GM18499 (cell line): ENCODE measurements around the gene MBOAT2.
A peak's percentile ranks its signal among the peaks of the same experiment; 100 is the strongest.

Experiments used
- ATAC-seq: cut with Tn5 transposase; IDR thresholded peaks from one replicate; pipeline ENCODE4 v1.9.1; 2021; ENCODE audit warnings: moderate number of reproducible peaks; ENCODE audit not compliant: insufficient read depth, unreplicated experiment

The MBOAT2 gene

GRCh38 chr2:8837795-8838140, 165.7 kb downstream of the MBOAT2 start:
- ATAC-seq: no peak

- ATAC-seq: peak; percentile 62
Measured at GRCh38 chr2:8836971-8837794, 166.3 kb downstream of the MBOAT2 start, which contains the start of gene KIDINS220. TSS of gene KIDINS220 (minus strand) at chr2:8837613. CDS start at chr2:8827093, 10,520 bp downstream.

GRCh38 chr2:8835279-8835678, 168.2 kb downstream of the MBOAT2 start:
- no peak for ATAC-seq

GRCh38 chr2:8833853-8834252, 169.6 kb downstream of the MBOAT2 start:
- no peak for ATAC-seq

- no peak for ATAC-seq
Measured at GRCh38 chr2:8831516-8831915, 172.0 kb downstream of the MBOAT2 start.

- no peak for ATAC-seq
Measured at GRCh38 chr2:8827729-8828128, 175.8 kb downstream of the MBOAT2 start.

GRCh38 chr2:8822218-8822617, 181.3 kb downstream of the MBOAT2 start:
- ATAC-seq: no peak

- ATAC-seq: no peak
Measured at GRCh38 chr2:8821276-8822217, 181.9 kb downstream of the MBOAT2 start.

GRCh38 chr2:8819948-8820347, 183.5 kb downstream of the MBOAT2 start:
- ATAC-seq: no peak

GRCh38 chr2:8819194-8819593, 184.3 kb downstream of the MBOAT2 start:
- no peak for ATAC-seq

GRCh38 chr2:8817221-8817620, 186.3 kb downstream of the MBOAT2 start:
- no peak for ATAC-seq

GRCh38 chr2:8806885-8807704, 196.4 kb downstream of the MBOAT2 start:
- no peak for ATAC-seq

- ATAC-seq: no peak
Measured at GRCh38 chr2:8805278-8806210, 197.9 kb downstream of the MBOAT2 start.

GRCh38 chr2:8803658-8804379, 199.7 kb downstream of the MBOAT2 start:
- peak; percentile 98 for ATAC-seq

- ATAC-seq: no peak
Measured at GRCh38 chr2:8802741-8803140, 200.7 kb downstream of the MBOAT2 start.
